Suprapubic skin (tissue), 3 donors: ENCODE data around the gene FLNA.

ENCODE experiments used
- EP300 ChIP-seq: sonication (generic); formaldehyde crosslinking; IDR thresholded peaks from one replicate; pipeline ENCODE4 v1.6.1; 2017; ENCODE audit warnings: antibody characterized with exemption
- TF ChIP-seq, protein P1 (sequence below), 2 donors: fragments of 200-600 bp in 1 of 2; fragments of 450-650 bp in 1 of 2; sonication (generic) in 1 of 2; IDR thresholded peaks; one replicate each; pipeline ENCODE4 v1.5.1; 2016 to 2019; ENCODE audit warnings: antibody characterized with exemption in 2 of 2, mild to moderate bottlenecking in 1 of 2, moderate library complexity in 1 of 2

DNA sequence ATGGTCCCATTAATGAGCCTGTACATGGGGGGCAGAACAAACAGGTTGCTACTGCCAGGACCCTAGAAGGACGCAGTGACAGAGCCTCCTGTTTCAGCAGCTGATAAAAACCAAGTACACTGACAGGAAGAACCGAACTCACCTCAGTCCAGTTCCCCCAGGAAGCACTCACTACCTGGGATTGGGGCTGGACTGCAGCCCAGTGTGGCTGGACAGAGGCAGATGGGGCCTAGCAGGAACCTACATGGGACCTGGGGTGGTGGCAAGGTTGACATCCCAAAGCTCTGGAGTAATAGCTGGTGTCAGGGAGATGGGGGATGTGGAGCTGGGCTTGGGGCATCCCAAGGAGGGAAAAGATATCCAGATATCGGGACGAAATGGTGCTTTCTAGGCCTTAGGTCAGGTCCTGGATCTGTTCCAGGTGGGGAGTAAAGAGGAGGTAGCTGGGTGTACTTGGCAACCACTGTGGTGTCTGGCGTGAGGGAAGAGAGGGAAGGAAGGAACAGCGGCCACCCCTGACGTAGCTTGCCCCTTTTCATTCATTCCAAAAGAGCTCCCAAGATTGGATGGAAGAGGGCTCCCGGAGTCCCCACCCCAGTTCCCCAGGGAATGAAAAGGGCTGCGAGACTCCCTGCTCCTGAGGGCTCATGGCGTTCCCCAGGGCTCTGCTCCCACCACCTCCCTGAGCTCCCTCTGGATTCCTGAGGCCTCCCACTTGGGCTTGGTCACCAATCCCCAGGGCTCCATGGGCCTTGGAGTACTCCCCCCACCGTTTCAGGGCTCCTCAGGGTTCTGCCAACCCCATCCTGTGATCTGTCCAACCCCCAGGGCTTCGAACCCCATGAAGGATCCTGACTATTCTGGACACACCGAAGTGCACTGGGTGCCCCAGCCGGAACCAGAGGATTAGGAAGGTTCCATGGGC, 9.2 kb upstream of the FLNA start:
- TF ChIP-seq EP300: no peak
- TF ChIP-seq, protein P1, sequence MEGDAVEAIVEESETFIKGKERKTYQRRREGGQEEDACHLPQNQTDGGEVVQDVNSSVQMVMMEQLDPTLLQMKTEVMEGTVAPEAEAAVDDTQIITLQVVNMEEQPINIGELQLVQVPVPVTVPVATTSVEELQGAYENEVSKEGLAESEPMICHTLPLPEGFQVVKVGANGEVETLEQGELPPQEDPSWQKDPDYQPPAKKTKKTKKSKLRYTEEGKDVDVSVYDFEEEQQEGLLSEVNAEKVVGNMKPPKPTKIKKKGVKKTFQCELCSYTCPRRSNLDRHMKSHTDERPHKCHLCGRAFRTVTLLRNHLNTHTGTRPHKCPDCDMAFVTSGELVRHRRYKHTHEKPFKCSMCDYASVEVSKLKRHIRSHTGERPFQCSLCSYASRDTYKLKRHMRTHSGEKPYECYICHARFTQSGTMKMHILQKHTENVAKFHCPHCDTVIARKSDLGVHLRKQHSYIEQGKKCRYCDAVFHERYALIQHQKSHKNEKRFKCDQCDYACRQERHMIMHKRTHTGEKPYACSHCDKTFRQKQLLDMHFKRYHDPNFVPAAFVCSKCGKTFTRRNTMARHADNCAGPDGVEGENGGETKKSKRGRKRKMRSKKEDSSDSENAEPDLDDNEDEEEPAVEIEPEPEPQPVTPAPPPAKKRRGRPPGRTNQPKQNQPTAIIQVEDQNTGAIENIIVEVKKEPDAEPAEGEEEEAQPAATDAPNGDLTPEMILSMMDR (IDR thresholded peaks at IDR 0.05): no peak
